ENCODE measurements around the gene LENEP. TPM values are rescaled to one million over a fixed set of nuclear protein-coding genes. Genes with fewer than 3 reads are reported as not detected.

LENEP gene
- polyA plus RNA-seq, 1 donor: 0.33 TPM

DNA sequence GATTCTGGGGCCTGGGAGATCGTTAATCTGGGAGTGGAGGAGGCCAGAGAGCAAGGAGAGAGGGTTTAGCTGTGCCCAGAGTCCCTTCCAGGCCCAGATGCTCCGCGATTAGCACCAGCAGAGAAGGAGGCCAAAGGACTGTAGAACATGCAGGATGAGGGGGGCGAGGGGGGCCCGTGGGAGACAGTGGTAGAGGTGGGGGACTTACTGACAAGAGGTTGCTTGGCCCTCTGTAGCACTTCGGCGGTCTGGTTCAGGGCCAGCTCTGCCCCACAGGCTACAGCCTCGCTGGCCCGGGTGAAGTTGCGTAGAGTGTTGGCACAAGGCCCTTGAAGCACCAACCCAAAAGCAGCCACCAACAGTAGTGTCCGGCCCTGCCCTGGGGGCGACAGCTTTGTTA is 39.5 kb downstream of the LENEP start:
- no CpG with 5 or more reads among the region's 12 CpGs for WGBS (ENCODE audit: insufficient coverage, low lambda C conversion rate)
- Histone ChIP-seq H3K4me3 (ENCODE audit: low read length) (no peak overlapping the region), H3K27ac (ENCODE audit: low read length) (no peak overlapping the region), H3K9me3 (ENCODE audit: control insufficient read depth, low read depth, low read length) (no peaks in the 10 kb centered on the region), H3K27me3 (ENCODE audit: control insufficient read depth, insufficient read depth, low read length) (no peaks in the 10 kb centered on the region), H3K36me3 (ENCODE audit: control insufficient read depth, insufficient read depth, low read length) (no peaks in the 10 kb centered on the region), H3K4me1 (ENCODE audit: control insufficient read depth, insufficient read depth, low read length) (peaks cover 2% of the 10 kb centered on the region)
- DNase-seq: no peak

GRCh38 chr1:155033524-155033923 is 40.1 kb downstream of the LENEP start, which contains the start of the genes DCST1 and DCST2:
Gene DCST1, plus strand, starts transcription at chr1:155033824. Its CDS starts 213 bp downstream, at chr1:155034037.
Gene DCST2, minus strand, starts transcription at chr1:155033781. Its CDS starts 80 bp downstream, at chr1:155033701.
- Histone ChIP-seq H3K4me3 (ENCODE audit: low read length) (no peak within 1 kb of the TSS), H3K27ac (ENCODE audit: low read length) (no peak within 1 kb of the TSS), H3K4me1 (ENCODE audit: control insufficient read depth, insufficient read depth, low read length) (peaks cover 8% of the 10 kb centered on the region), H3K9me3 (ENCODE audit: control insufficient read depth, low read depth, low read length) (no peaks in the 10 kb centered on the region), H3K27me3 (ENCODE audit: control insufficient read depth, insufficient read depth, low read length) (no peaks in the 10 kb centered on the region), H3K36me3 (ENCODE audit: control insufficient read depth, insufficient read depth, low read length) (no peaks in the 10 kb centered on the region)
- WGBS (ENCODE audit: insufficient coverage, low lambda C conversion rate): no CpG with 5 or more reads among the region's 9 CpGs
- no peak for DNase-seq

DNA sequence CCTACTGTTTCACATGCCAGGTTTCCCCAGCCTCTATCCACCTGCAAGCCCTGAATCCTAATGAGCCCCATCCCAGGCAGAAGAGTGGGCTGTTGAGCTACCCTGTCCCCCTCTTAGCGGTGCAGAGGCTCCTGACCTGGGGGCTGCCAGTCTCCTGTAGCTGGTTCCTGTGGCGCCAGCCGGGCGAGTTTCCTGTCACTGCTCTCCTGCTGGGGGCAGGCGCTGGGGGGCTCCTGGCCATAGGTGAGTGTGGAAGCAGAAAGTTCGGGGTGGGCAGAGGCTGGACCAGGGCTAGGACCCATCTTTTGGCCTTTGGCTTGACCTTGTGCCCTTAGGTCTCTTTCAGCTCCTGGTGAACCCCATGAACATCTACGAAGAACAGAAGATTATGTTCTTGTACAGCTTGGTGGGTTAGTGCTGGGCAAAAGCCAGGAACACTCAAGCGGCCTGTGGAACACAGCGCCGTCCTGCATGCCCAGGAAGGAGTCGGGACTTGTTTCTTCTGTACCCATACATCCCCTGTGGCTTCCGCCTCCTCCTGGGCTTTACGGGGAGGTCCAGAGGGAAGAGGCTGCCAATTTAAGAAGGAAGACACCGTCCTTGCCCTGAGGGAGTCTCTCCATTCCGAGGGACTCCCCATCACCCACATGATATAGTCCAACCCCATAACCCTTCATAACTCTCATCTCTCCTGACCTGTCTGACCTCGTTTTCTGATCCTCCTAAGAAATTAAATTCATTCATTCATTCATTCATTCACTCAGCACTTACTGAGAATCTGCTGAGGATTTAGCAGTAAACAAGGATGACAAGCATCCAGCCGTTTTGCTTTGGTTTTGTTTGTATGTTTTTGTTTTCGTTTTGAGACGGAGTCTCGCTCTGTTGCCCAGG is 41.2 kb downstream of the LENEP start:
- no peak for DNase-seq
- H3K4me3 ChIP-seq (ENCODE audit: low read length): no peak overlapping the region
- 90% methylated on average over 2 of the region's 20 CpGs for WGBS (ENCODE audit: insufficient coverage, low lambda C conversion rate)
- H3K36me3 ChIP-seq (ENCODE audit: control insufficient read depth, insufficient read depth, low read length): no peaks in the 10 kb centered on the region
- H3K9me3 ChIP-seq (ENCODE audit: control insufficient read depth, low read depth, low read length): no peaks in the 10 kb centered on the region
- no peak overlapping the region for H3K27ac ChIP-seq (ENCODE audit: low read length)
- no peaks in the 10 kb centered on the region for H3K27me3 ChIP-seq (ENCODE audit: control insufficient read depth, insufficient read depth, low read length)
- H3K4me1 ChIP-seq (ENCODE audit: control insufficient read depth, insufficient read depth, low read length): peaks cover 8% of the 10 kb centered on the region

GRCh38 chr1:155035936-155036335 is 42.5 kb downstream of the LENEP start:
- no peak overlapping the region for H3K27ac ChIP-seq (ENCODE audit: low read length)
- DNase-seq: no peak
- peaks cover 8% of the 10 kb centered on the region for H3K4me1 ChIP-seq (ENCODE audit: control insufficient read depth, insufficient read depth, low read length)
- 100% methylated on average over 1 of the region's 2 CpGs for WGBS (ENCODE audit: insufficient coverage, low lambda C conversion rate)
- H3K9me3 ChIP-seq (ENCODE audit: control insufficient read depth, low read depth, low read length): no peaks in the 10 kb centered on the region
- no peak overlapping the region for H3K4me3 ChIP-seq (ENCODE audit: low read length)
- no peaks in the 10 kb centered on the region for H3K27me3 ChIP-seq (ENCODE audit: control insufficient read depth, insufficient read depth, low read length)
- H3K36me3 ChIP-seq (ENCODE audit: control insufficient read depth, insufficient read depth, low read length): no peaks in the 10 kb centered on the region

DNA sequence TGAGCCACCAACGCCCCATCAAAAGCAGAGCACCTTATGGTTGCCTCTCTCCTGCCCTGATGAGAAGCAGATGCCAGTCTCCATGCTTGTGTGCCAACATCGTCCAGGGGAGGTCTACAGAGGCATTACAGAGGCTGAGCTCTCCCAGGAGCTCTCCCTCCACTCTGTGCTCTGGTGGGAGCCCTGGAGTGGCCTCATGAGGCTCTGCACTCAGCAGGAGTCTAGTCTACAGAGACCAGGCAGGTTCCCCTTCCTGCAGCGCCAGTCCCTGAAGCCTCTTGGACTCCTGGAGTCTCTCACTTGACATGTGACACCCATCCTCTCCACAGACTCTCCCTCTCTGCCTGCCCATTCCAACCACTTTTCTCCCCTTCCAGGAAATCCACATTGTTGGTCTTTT is 43.7 kb downstream of the LENEP start:
- Histone ChIP-seq H3K4me3 (ENCODE audit: low read length) (no peak overlapping the region), H3K27ac (ENCODE audit: low read length) (no peak overlapping the region), H3K9me3 (ENCODE audit: control insufficient read depth, low read depth, low read length) (no peaks in the 10 kb centered on the region), H3K4me1 (ENCODE audit: control insufficient read depth, insufficient read depth, low read length) (peaks cover 8% of the 10 kb centered on the region), H3K36me3 (ENCODE audit: control insufficient read depth, insufficient read depth, low read length) (no peaks in the 10 kb centered on the region), H3K27me3 (ENCODE audit: control insufficient read depth, insufficient read depth, low read length) (no peaks in the 10 kb centered on the region)
- WGBS (ENCODE audit: insufficient coverage, low lambda C conversion rate): no CpG with 5 or more reads among the region's 3 CpGs
- no peak for DNase-seq

- no peak for DNase-seq
- Histone ChIP-seq H3K36me3 (ENCODE audit: control insufficient read depth, insufficient read depth, low read length) (no peaks in the 10 kb centered on the region), H3K27me3 (ENCODE audit: control insufficient read depth, insufficient read depth, low read length) (no peaks in the 10 kb centered on the region), H3K4me3 (ENCODE audit: low read length) (no peak overlapping the region), H3K9me3 (ENCODE audit: control insufficient read depth, low read depth, low read length) (no peaks in the 10 kb centered on the region), H3K27ac (ENCODE audit: low read length) (no peak overlapping the region), H3K4me1 (ENCODE audit: control insufficient read depth, insufficient read depth, low read length) (peaks cover 13% of the 10 kb centered on the region)
- 100% methylated on average over 1 of the region's 6 CpGs for WGBS (ENCODE audit: insufficient coverage, low lambda C conversion rate)
Measured at GRCh38 chr1:155037851-155038441, 44.6 kb downstream of the LENEP start.

GRCh38 chr1:155038602-155039307 is 45.4 kb downstream of the LENEP start:
- no peaks in the 10 kb centered on the region for H3K36me3 ChIP-seq (ENCODE audit: control insufficient read depth, insufficient read depth, low read length)
- DNase-seq: peak in 1 of 2 donors; percentile 65
- H3K9me3 ChIP-seq (ENCODE audit: control insufficient read depth, low read depth, low read length): no peaks in the 10 kb centered on the region
- no peak overlapping the region for H3K27ac ChIP-seq (ENCODE audit: low read length)
- no peak overlapping the region for H3K4me3 ChIP-seq (ENCODE audit: low read length)
- WGBS (ENCODE audit: insufficient coverage, low lambda C conversion rate): no CpG with 5 or more reads among the region's 8 CpGs
- no peaks in the 10 kb centered on the region for H3K27me3 ChIP-seq (ENCODE audit: control insufficient read depth, insufficient read depth, low read length)
- H3K4me1 ChIP-seq (ENCODE audit: control insufficient read depth, insufficient read depth, low read length): peaks cover 21% of the 10 kb centered on the region

DNA sequence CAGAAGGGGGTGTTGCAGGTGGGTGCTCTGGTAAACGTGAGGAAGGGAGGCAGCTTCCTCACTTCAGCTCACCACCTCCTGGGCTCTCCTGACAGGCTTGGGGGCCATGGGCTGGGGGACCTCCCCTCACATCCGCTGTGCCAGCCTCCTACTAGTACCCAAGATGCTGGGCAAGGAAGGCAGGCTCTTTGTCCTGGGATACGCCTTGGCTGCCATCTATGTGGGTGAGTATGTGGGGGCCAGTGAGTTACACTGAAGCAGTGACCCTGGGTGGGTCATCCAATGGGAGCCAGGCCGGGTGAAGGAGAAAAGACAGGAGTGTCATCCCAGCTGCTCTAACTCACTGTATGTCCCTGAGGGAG is 45.9 kb downstream of the LENEP start:
- no peak for DNase-seq
- peaks cover 26% of the 10 kb centered on the region for H3K4me1 ChIP-seq (ENCODE audit: control insufficient read depth, insufficient read depth, low read length)
- no peak overlapping the region for H3K4me3 ChIP-seq (ENCODE audit: low read length)
- no CpG with 5 or more reads among the region's 4 CpGs for WGBS (ENCODE audit: insufficient coverage, low lambda C conversion rate)
- no peaks in the 10 kb centered on the region for H3K27me3 ChIP-seq (ENCODE audit: control insufficient read depth, insufficient read depth, low read length)
- no peak overlapping the region for H3K27ac ChIP-seq (ENCODE audit: low read length)
- H3K9me3 ChIP-seq (ENCODE audit: control insufficient read depth, low read depth, low read length): no peaks in the 10 kb centered on the region
- no peaks in the 10 kb centered on the region for H3K36me3 ChIP-seq (ENCODE audit: control insufficient read depth, insufficient read depth, low read length)

DNA sequence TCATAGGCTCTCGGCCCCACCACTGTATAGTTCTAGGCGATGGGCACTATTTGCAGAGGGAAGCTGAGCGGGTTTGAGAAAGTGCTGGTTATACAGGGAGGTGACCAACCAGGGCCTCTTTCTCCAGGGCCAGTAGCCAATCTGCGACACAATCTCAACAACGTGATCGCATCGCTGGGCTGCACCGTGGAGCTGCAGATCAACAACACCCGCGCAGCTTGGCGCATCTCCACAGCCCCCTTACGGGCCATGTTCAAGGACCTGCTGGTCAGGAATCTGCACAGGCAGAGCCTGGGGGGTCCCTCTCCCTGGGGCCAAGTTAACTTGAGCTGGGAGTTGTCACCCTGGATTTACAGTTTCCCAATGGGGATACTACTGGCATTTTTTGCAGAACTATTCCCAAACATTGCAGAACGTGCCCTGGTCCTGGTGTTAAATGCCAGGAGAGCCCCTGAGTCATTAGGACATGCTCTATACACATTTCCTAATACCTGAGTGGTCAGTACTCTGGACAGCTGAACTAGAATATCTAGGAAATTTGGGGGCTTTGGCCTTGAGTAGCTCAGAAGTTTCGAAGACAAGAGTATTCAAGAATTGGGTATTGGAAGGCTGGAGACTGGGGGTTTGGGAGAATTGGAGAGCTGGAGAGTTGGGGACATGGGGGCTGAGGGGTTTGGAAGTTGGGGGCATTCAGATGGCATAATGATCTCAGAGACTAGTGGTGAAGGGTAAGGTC is 47.1 kb downstream of the LENEP start:
- H3K9me3 ChIP-seq (ENCODE audit: control insufficient read depth, low read depth, low read length): no peaks in the 10 kb centered on the region
- H3K27me3 ChIP-seq (ENCODE audit: control insufficient read depth, insufficient read depth, low read length): no peaks in the 10 kb centered on the region
- no CpG with 5 or more reads among the region's 14 CpGs for WGBS (ENCODE audit: insufficient coverage, low lambda C conversion rate)
- peaks cover 34% of the 10 kb centered on the region for H3K4me1 ChIP-seq (ENCODE audit: control insufficient read depth, insufficient read depth, low read length)
- H3K4me3 ChIP-seq (ENCODE audit: low read length): no peak overlapping the region
- H3K27ac ChIP-seq (ENCODE audit: low read length): no peak overlapping the region
- H3K36me3 ChIP-seq (ENCODE audit: control insufficient read depth, insufficient read depth, low read length): no peaks in the 10 kb centered on the region
- no peak for DNase-seq

GRCh38 chr1:155042789-155043188 is 49.4 kb downstream of the LENEP start:
- Histone ChIP-seq H3K4me3 (ENCODE audit: low read length) (no peak overlapping the region), H3K27me3 (ENCODE audit: control insufficient read depth, insufficient read depth, low read length) (no peaks in the 10 kb centered on the region), H3K9me3 (ENCODE audit: control insufficient read depth, low read depth, low read length) (no peaks in the 10 kb centered on the region), H3K27ac (ENCODE audit: low read length) (peak overlapping the region; percentile 95), H3K36me3 (ENCODE audit: control insufficient read depth, insufficient read depth, low read length) (no peaks in the 10 kb centered on the region), H3K4me1 (ENCODE audit: control insufficient read depth, insufficient read depth, low read length) (peaks cover 33% of the 10 kb centered on the region)
- no peak for DNase-seq
- no CpG with 5 or more reads among the region's 5 CpGs for WGBS (ENCODE audit: insufficient coverage, low lambda C conversion rate)
